RWPE1 (cell line): Measurements from ENCODE around the gene ZNF569.

Experiments
- CTCF ChIA-PET: fragments of 350-600 bp; sonication (Branson Sonifier 250); formaldehyde crosslinking; extraction: SDS; loops from one replicate; lab custom pipeline; 2021; lab: Yijun Ruan, JAX
- POLR2A ChIA-PET: fragments of 400-600 bp; formaldehyde crosslinking; extraction: SDS; loops from one replicate; lab custom pipeline; 2020; ENCODE audit warnings: antibody characterized with exemption; ENCODE audit not compliant: low non-redundant PET; lab: Yijun Ruan, JAX
- DNase-seq: peaks from one replicate; pipeline ENCODE4 v3.0.0; 2012; ENCODE audit warnings: low spot score
- H3K27ac ChIP-seq: fragments of 450-650 bp; 2 replicates; pipeline ENCODE4 v1.5.1; 2017
- TF ChIP-seq, protein P1 (sequence below): fragments of 450-650 bp; conservative IDR thresholded peaks from 2 replicates; pipeline ENCODE4 v1.5.1; 2017; ENCODE audit warnings: low read depth, mild to moderate bottlenecking

Gene ZNF569

DNA sequence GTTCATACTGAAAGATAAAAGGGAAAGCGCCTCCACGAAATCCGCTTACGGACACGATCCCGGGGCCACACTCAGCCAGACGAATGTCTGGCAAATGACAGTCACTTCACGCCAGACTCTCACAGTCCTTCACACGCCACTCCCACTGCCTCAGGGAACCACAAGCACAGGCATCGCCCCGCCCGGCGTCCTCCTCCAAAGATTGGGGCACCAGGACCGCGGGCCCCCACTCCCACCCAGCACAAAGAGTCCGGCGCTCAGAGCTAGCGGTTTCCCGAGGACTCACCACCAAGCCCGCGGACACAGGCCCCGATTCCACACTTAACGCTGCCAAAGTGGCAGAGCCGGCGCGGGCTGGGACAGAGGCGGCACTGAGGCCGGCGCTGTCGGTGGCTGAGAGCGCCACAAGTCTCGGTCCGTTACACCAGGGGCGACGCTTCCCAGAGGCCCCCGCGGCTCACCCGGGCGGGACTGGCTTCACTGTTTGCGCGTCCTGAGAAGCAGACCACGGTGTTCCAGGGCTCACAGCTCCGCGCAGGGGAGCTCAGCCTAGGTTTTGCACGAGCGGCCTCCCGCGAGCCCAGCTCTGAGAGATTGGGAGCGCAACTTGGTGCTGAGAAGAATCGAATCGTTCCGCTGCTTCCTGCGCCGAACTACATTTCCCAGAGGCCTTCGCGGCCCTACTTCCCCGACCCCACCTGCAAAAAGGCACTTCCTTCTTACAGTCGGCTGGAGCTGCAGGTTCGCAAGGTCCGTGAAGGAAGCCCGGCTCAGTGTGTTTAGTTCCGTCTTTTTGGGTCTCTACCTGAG is at the start of gene ZNF569:
Gene ZNF569 (minus strand): TSS at position 647 of the 810 bp plus-strand sequence. CDS start 22,523 bp downstream, outside the sequence.
- peak within 1 kb of the TSS; percentile 95 for H3K27ac ChIP-seq
- CTCF ChIA-PET, result no interaction called here
- TF ChIP-seq, protein P1, sequence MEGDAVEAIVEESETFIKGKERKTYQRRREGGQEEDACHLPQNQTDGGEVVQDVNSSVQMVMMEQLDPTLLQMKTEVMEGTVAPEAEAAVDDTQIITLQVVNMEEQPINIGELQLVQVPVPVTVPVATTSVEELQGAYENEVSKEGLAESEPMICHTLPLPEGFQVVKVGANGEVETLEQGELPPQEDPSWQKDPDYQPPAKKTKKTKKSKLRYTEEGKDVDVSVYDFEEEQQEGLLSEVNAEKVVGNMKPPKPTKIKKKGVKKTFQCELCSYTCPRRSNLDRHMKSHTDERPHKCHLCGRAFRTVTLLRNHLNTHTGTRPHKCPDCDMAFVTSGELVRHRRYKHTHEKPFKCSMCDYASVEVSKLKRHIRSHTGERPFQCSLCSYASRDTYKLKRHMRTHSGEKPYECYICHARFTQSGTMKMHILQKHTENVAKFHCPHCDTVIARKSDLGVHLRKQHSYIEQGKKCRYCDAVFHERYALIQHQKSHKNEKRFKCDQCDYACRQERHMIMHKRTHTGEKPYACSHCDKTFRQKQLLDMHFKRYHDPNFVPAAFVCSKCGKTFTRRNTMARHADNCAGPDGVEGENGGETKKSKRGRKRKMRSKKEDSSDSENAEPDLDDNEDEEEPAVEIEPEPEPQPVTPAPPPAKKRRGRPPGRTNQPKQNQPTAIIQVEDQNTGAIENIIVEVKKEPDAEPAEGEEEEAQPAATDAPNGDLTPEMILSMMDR, result no peak
- POLR2A ChIA-PET, result interaction anchor here (0.8 kb wide), 1 partner anchor 128 kb away, joined by 4 read pairs; the partner anchor contains the start of genes ZNF540 and ZNF571
- peak; percentile 75 for DNase-seq

DNA sequence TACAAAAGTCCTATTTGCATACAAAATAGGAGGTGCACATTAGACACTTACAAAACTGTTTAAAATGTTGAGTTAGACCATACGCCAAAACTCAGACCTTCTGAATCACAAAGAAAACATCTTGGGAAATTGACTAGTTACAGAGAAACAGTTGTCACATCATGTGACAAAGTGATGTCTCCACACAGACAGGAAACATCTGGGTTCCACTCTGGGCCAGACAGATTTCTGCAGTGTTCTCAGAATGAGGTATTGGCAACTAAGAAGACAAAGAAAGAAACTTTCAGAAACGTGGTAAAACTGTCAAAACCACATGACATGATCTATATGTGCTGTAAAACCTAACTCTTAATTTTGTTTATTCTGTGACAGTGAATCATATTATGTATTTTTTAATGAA is 46.2 kb upstream of the ZNF569 start:
- POLR2A ChIA-PET, result no interaction called here
- CTCF ChIA-PET, result no interaction called here
- no peak overlapping the region for H3K27ac ChIP-seq
- DNase-seq, result no peak
- TF ChIP-seq, protein P1, result no peak

DNA sequence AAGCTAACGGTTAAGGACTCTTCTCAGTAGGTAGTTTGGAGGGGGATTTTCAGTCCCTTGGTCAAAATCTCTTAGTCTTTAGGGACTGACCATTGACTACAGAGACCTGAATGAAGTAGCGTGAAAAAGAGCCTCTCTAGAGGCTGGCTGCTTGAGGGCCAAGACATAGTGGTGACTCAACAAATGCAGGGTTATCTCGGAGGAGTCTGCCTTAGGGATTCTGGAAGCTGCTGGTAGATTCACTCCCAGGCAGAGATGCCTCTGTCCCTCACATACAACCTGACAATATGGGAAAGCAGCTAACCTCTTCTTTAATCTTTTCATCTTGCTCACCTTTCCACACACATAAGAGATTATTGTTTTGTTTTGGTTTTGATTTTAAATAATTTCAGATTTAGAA is 44.6 kb upstream of the ZNF569 start:
- no peak for DNase-seq
- H3K27ac ChIP-seq, result no peak overlapping the region
- CTCF ChIA-PET, result no interaction called here
- POLR2A ChIA-PET, result no interaction called here
- TF ChIP-seq, protein P1, result no peak

DNA sequence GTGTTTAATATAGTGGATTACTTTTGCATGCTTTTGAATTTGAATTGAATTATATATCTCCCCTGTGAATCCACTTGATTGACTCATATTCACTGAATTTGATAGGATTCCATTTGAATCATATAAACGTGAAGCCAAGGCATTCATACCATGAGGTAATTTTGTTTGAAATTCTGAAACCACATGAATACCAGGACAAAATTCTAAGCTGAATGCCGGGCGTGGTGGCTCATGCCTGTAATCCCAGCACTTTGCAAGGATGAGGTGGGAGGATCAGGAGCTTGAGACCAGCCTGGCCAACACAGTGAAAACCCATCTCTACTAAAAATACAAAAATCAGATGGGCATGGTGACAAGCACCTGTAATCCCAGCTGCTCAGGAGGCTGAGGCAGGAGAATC is 43.9 kb upstream of the ZNF569 start:
- DNase-seq, result no peak
- no peak overlapping the region for H3K27ac ChIP-seq
- TF ChIP-seq, protein P1, result no peak
- POLR2A ChIA-PET, result no interaction called here
- CTCF ChIA-PET, result no interaction called here

DNA sequence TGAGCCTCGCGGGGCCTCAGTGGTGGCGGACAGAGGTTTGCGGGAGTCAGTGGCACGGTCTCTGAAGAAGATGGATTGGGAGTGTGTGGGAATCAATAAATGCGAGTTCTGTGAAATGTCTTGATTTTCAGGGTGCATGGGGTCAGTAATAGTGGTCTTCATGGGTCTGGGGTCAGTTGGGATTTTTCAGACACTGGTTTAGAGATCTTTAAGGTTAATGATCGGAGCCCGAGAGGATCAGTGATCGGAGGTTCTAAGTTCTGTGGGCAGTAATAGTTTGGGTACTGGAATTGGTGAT is 39.9 kb upstream of the ZNF569 start:
- ChIA-PET POLR2A (no interaction called here), CTCF (no interaction called here)
- DNase-seq, result no peak
- peak overlapping the region; percentile 81 for H3K27ac ChIP-seq
- TF ChIP-seq, protein P1, result no peak

DNA sequence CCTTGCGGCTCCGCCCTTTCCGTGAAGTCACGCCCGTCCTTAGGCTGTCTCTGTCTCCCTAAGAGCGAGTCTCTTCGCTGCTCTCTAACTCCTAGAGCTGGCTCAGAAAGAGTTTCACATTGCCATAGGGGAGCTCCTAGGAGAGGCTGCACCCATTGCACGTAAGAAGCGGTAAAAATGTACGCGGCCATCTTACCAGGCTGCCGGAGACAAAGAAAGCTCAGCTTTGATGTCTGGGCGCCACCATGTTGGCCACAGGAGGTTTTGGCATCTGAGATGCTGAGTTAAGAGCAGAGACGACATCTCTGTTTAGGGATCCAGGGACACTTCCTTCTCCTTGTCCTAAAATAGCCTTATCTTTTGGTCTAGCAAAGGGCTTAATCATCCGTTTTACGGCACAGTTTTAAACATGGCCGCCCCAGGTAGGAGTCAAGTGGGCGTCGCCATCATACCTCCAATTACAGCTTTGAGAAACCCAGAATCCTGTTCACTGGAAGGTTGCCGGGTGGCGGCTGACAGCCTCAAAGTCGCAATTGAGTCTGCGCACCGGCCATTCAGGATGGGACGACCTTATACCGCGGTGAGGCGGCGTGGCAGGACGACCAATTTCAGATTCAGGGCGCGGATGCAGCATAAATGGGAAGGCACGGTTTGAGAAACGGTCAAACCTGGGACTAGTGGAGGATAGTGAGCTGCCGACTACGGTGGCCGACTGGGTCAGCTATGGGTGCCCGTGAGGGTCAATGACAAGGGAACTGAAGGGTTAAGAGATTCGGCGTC is 39.3 kb upstream of the ZNF569 start, which contains the start of gene ZNF793:
Gene ZNF793 (plus strand): TSS at position 553 of the 780 bp plus-strand sequence. CDS start 16,501 bp downstream, outside the sequence.
- ChIA-PET CTCF (interaction anchor here (0.6 kb wide), 1 partner anchor 878 kb away, joined by 5 read pairs; no protein-coding TSS in a partner anchor), POLR2A (no interaction called here)
- peak within 1 kb of the TSS; percentile 81 for H3K27ac ChIP-seq
- DNase-seq, result peak; percentile 64
- TF ChIP-seq, protein P1, result no peak
